ENCODE data around the gene WHRN.
A peak's percentile ranks its signal among the peaks of the same experiment; 100 is the strongest.

The WHRN gene

GRCh38 chr9:114525513-114525912 is 20.2 kb upstream of the WHRN start:
- in situ Hi-C loops (cut with MboI; ENCODE audit: low pct_unique_long_range_greater_than_20kb, low sequenced_read_pairs, unreplicated experiment): no loop called here
- TF ChIP-seq CTCF (IDR thresholded peaks at IDR 0.05; ENCODE audit: extremely low read depth, insufficient read depth, missing control alignments): no peak
- no peak for DNase-seq (ENCODE audit: low spot score)

GRCh38 chr9:114524247-114524681 is 19.0 kb upstream of the WHRN start:
- in situ Hi-C loops (cut with MboI; ENCODE audit: low pct_unique_long_range_greater_than_20kb, low sequenced_read_pairs, unreplicated experiment): no loop called here
- DNase-seq (ENCODE audit: low spot score): no peak
- no peak for TF ChIP-seq CTCF (IDR thresholded peaks at IDR 0.05; ENCODE audit: extremely low read depth, insufficient read depth, missing control alignments)

GRCh38 chr9:114522847-114523246 is 17.6 kb upstream of the WHRN start:
- TF ChIP-seq CTCF (IDR thresholded peaks at IDR 0.05; ENCODE audit: extremely low read depth, insufficient read depth, missing control alignments): no peak
- in situ Hi-C loops (cut with MboI; ENCODE audit: low pct_unique_long_range_greater_than_20kb, low sequenced_read_pairs, unreplicated experiment): no loop called here
- no peak for DNase-seq (ENCODE audit: low spot score)

GRCh38 chr9:114522286-114522685 is 17.0 kb upstream of the WHRN start:
- DNase-seq (ENCODE audit: low spot score): no peak
- TF ChIP-seq CTCF (IDR thresholded peaks at IDR 0.05; ENCODE audit: extremely low read depth, insufficient read depth, missing control alignments): no peak
- in situ Hi-C loops (cut with MboI; ENCODE audit: low pct_unique_long_range_greater_than_20kb, low sequenced_read_pairs, unreplicated experiment): no loop called here

GRCh38 chr9:114521846-114522245 is 16.6 kb upstream of the WHRN start:
- in situ Hi-C loops (cut with MboI; ENCODE audit: low pct_unique_long_range_greater_than_20kb, low sequenced_read_pairs, unreplicated experiment): no loop called here
- TF ChIP-seq CTCF (IDR thresholded peaks at IDR 0.05; ENCODE audit: extremely low read depth, insufficient read depth, missing control alignments): no peak
- DNase-seq (ENCODE audit: low spot score): no peak

GRCh38 chr9:114518599-114519022 is 13.3 kb upstream of the WHRN start:
- in situ Hi-C loops (cut with MboI; ENCODE audit: low pct_unique_long_range_greater_than_20kb, low sequenced_read_pairs, unreplicated experiment): no loop called here
- TF ChIP-seq CTCF (IDR thresholded peaks at IDR 0.05; ENCODE audit: extremely low read depth, insufficient read depth, missing control alignments): no peak
- peak; percentile 41 for DNase-seq (ENCODE audit: low spot score)

GRCh38 chr9:114518120-114518519 is 12.8 kb upstream of the WHRN start:
- in situ Hi-C loops (cut with MboI; ENCODE audit: low pct_unique_long_range_greater_than_20kb, low sequenced_read_pairs, unreplicated experiment): no loop called here
- TF ChIP-seq CTCF (IDR thresholded peaks at IDR 0.05; ENCODE audit: extremely low read depth, insufficient read depth, missing control alignments): no peak
- no peak for DNase-seq (ENCODE audit: low spot score)
